T-helper 2 cell treated with Interferon-gamma antibody and Interleukin-4, amounts not matched to agents 5 μg/mL and 100 μg/mL, for 36 hours (primary cell): ENCODE measurements around the gene DNAL4.

Experiments used
- DNase-seq: peaks from one replicate; pipeline ENCODE4 v3.0.0; 2021; ENCODE audit warnings: low spot score
- H3K27ac Mint-ChIP-seq: one replicate; pipeline ENCODE4 v1.8.0; 2021; ENCODE audit warnings: mild to moderate bottlenecking, mixed read lengths
- H3K27me3 Mint-ChIP-seq: one replicate; pipeline ENCODE4 v1.8.0; 2021; ENCODE audit warnings: low read depth, mixed read lengths
- H3K36me3 Mint-ChIP-seq: one replicate; pipeline ENCODE4 v1.8.0; 2021; ENCODE audit warnings: low read depth, mixed read lengths
- H3K4me1 Mint-ChIP-seq: one replicate; pipeline ENCODE4 v1.8.0; 2021; ENCODE audit warnings: low read depth, mixed read lengths
- H3K4me3 Mint-ChIP-seq: one replicate; pipeline ENCODE4 v1.8.0; 2022; ENCODE audit warnings: mild to moderate bottlenecking, moderate library complexity, mixed read lengths
- H3K9me3 Mint-ChIP-seq: one replicate; pipeline ENCODE4 v1.8.0; 2021; ENCODE audit warnings: mixed read lengths

The DNAL4 gene

GRCh38 chr22:38753948-38754750 is 39.8 kb downstream of the DNAL4 start:
- no peak for DNase-seq

GRCh38 chr22:38751422-38752346 is 42.3 kb downstream of the DNAL4 start:
- Mint-ChIP-seq H3K36me3 (peaks cover 73% of the 10 kb centered on the region), H3K9me3 (no peaks in the 10 kb centered on the region), H3K4me3 (peak overlapping the region; percentile 96), H3K27me3 (no peaks in the 10 kb centered on the region), H3K27ac (peak overlapping the region; percentile 96), H3K4me1 (peaks cover 31% of the 10 kb centered on the region)
- DNase-seq = peak; percentile 71

More at GRCh38 chr22:38753948-38754750, 39.8 kb downstream of the DNAL4 start:
- no peaks in the 10 kb centered on the region for H3K9me3 Mint-ChIP-seq
- H3K4me3 Mint-ChIP-seq = peak overlapping the region; percentile 96
- H3K27ac Mint-ChIP-seq = peak overlapping the region; percentile 89
- H3K4me1 Mint-ChIP-seq = peaks cover 49% of the 10 kb centered on the region
- peaks cover 65% of the 10 kb centered on the region for H3K36me3 Mint-ChIP-seq
- no peaks in the 10 kb centered on the region for H3K27me3 Mint-ChIP-seq

GRCh38 chr22:38751066-38751421 is 42.9 kb downstream of the DNAL4 start:
- H3K36me3 Mint-ChIP-seq = peaks cover 75% of the 10 kb centered on the region
- no peak for DNase-seq
- H3K27ac Mint-ChIP-seq = peak overlapping the region; percentile 96
- peak overlapping the region; percentile 96 for H3K4me3 Mint-ChIP-seq
- H3K27me3 Mint-ChIP-seq = no peaks in the 10 kb centered on the region
- no peaks in the 10 kb centered on the region for H3K9me3 Mint-ChIP-seq
- peaks cover 31% of the 10 kb centered on the region for H3K4me1 Mint-ChIP-seq

GRCh38 chr22:38750638-38751037 is 43.3 kb downstream of the DNAL4 start:
- DNase-seq = no peak
- H3K36me3 Mint-ChIP-seq = peaks cover 79% of the 10 kb centered on the region
- peak overlapping the region; percentile 96 for H3K4me3 Mint-ChIP-seq
- H3K27ac Mint-ChIP-seq = peak overlapping the region; percentile 84
- no peaks in the 10 kb centered on the region for H3K9me3 Mint-ChIP-seq
- peaks cover 31% of the 10 kb centered on the region for H3K4me1 Mint-ChIP-seq
- no peaks in the 10 kb centered on the region for H3K27me3 Mint-ChIP-seq

GRCh38 chr22:38750104-38750503 is 43.8 kb downstream of the DNAL4 start:
- H3K36me3 Mint-ChIP-seq = peaks cover 83% of the 10 kb centered on the region
- no peaks in the 10 kb centered on the region for H3K9me3 Mint-ChIP-seq
- peak overlapping the region; percentile 84 for H3K27ac Mint-ChIP-seq
- no peak for DNase-seq
- H3K4me3 Mint-ChIP-seq = peak overlapping the region; percentile 69
- H3K27me3 Mint-ChIP-seq = no peaks in the 10 kb centered on the region
- H3K4me1 Mint-ChIP-seq = peaks cover 35% of the 10 kb centered on the region

- H3K27ac Mint-ChIP-seq = no peak overlapping the region
- no peak overlapping the region for H3K4me3 Mint-ChIP-seq
- H3K4me1 Mint-ChIP-seq = peaks cover 35% of the 10 kb centered on the region
- no peak for DNase-seq
- no peaks in the 10 kb centered on the region for H3K9me3 Mint-ChIP-seq
- peaks cover 77% of the 10 kb centered on the region for H3K36me3 Mint-ChIP-seq
- H3K27me3 Mint-ChIP-seq = no peaks in the 10 kb centered on the region
Measured at GRCh38 chr22:38748487-38749136, 45.3 kb downstream of the DNAL4 start.

GRCh38 chr22:38745676-38746460 is 48.1 kb downstream of the DNAL4 start:
- Mint-ChIP-seq H3K4me1 (peaks cover 18% of the 10 kb centered on the region), H3K27ac (peak overlapping the region; percentile 10), H3K36me3 (peaks cover 76% of the 10 kb centered on the region), H3K27me3 (no peaks in the 10 kb centered on the region), H3K9me3 (no peaks in the 10 kb centered on the region), H3K4me3 (no peak overlapping the region)
- DNase-seq = no peak

- Mint-ChIP-seq H3K27ac (peak overlapping the region; percentile 49), H3K27me3 (no peaks in the 10 kb centered on the region), H3K4me1 (peaks cover 14% of the 10 kb centered on the region), H3K36me3 (peaks cover 76% of the 10 kb centered on the region), H3K9me3 (no peaks in the 10 kb centered on the region), H3K4me3 (no peak overlapping the region)
- DNase-seq = no peak
Measured at GRCh38 chr22:38744981-38745380, 49.0 kb downstream of the DNAL4 start.

GRCh38 chr22:38742176-38742942 is 51.6 kb downstream of the DNAL4 start:
- Mint-ChIP-seq H3K27me3 (no peaks in the 10 kb centered on the region), H3K27ac (no peak overlapping the region)

GRCh38 chr22:38741576-38741975 is 52.4 kb downstream of the DNAL4 start:
- H3K4me3 Mint-ChIP-seq = no peak overlapping the region
- H3K36me3 Mint-ChIP-seq = peaks cover 81% of the 10 kb centered on the region
- no peak overlapping the region for H3K27ac Mint-ChIP-seq
- no peak for DNase-seq
- H3K4me1 Mint-ChIP-seq = peaks cover 21% of the 10 kb centered on the region
- no peaks in the 10 kb centered on the region for H3K27me3 Mint-ChIP-seq
- no peaks in the 10 kb centered on the region for H3K9me3 Mint-ChIP-seq

More at GRCh38 chr22:38742176-38742942, 51.6 kb downstream of the DNAL4 start:
- DNase-seq = no peak
- Mint-ChIP-seq H3K9me3 (no peaks in the 10 kb centered on the region), H3K4me1 (peaks cover 16% of the 10 kb centered on the region), H3K36me3 (peaks cover 76% of the 10 kb centered on the region), H3K4me3 (no peak overlapping the region)

GRCh38 chr22:38741166-38741565 is 52.8 kb downstream of the DNAL4 start:
- Mint-ChIP-seq H3K36me3 (peaks cover 80% of the 10 kb centered on the region), H3K27me3 (no peaks in the 10 kb centered on the region), H3K4me1 (peaks cover 21% of the 10 kb centered on the region), H3K9me3 (no peaks in the 10 kb centered on the region), H3K4me3 (no peak overlapping the region), H3K27ac (peak overlapping the region; percentile 41)
- no peak for DNase-seq

GRCh38 chr22:38740754-38741153 is 53.2 kb downstream of the DNAL4 start:
- Mint-ChIP-seq H3K4me1 (peaks cover 21% of the 10 kb centered on the region), H3K4me3 (no peak overlapping the region), H3K9me3 (no peaks in the 10 kb centered on the region), H3K27me3 (no peaks in the 10 kb centered on the region), H3K27ac (peak overlapping the region; percentile 41), H3K36me3 (peaks cover 81% of the 10 kb centered on the region)
- DNase-seq = no peak
